IPS-15b (cell line): ENCODE measurements around the gene SERPING1.

Experiments used
- H3K27me3 ChIP-seq: one replicate; pipeline ENCODE4 v1.6.1; 2013; ENCODE audit warnings: low read length; ENCODE audit not compliant: control insufficient read depth, insufficient read depth
- H3K36me3 ChIP-seq: one replicate; pipeline ENCODE4 v1.6.1; 2013; ENCODE audit warnings: low read length; ENCODE audit not compliant: control insufficient read depth, insufficient read depth
- H3K4me1 ChIP-seq: one replicate; pipeline ENCODE4 v1.6.1; 2013; ENCODE audit warnings: mild to moderate bottlenecking, low read length; ENCODE audit not compliant: control insufficient read depth, insufficient read depth
- H3K4me3 ChIP-seq: one replicate; pipeline ENCODE4 v1.5.1; 2013; ENCODE audit warnings: low read depth, low read length
- H3K9ac ChIP-seq: one replicate; pipeline ENCODE4 v1.6.1; 2013; ENCODE audit warnings: low read depth, mild to moderate bottlenecking, low read length
- H3K9me3 ChIP-seq: one replicate; pipeline ENCODE4 v1.6.1; 2013; ENCODE audit warnings: mild to moderate bottlenecking, low read length; ENCODE audit not compliant: control insufficient read depth, insufficient read depth

SERPING1 gene

DNA sequence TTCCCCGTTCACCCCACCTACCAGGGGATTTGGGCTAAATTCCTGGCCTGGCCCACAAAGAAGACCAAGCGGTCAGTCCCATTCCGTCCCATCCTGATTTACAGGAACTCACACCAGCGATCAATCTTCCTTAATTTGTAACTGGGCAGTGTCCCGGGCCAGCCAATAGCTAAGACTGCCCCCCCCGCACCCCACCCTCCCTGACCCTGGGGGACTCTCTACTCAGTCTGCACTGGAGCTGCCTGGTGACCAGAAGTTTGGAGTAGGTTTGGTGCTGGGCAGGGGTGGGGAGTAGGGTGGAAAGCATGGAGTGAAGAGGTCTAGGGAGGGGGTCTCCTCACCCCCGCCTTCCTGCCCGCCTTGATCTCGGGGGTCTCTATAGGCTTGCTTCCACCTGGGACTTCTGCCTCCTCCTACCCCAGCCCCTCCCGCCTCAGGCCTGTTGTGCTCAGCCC is at the start of gene SERPING1:
Gene SERPING1 (plus strand): TSS at position 225 of the 455 bp plus-strand sequence. CDS start 586 bp downstream, outside the sequence.
- H3K9ac ChIP-seq, result peak within 1 kb of the TSS; percentile 61
- H3K9me3 ChIP-seq, result no peaks in the 10 kb centered on the region
- H3K4me1 ChIP-seq, result peaks cover 15% of the 10 kb centered on the region
- peaks cover 8% of the 10 kb centered on the region for H3K36me3 ChIP-seq
- peaks cover 2% of the 10 kb centered on the region for H3K27me3 ChIP-seq
- H3K4me3 ChIP-seq, result peak within 1 kb of the TSS; percentile 58

DNA sequence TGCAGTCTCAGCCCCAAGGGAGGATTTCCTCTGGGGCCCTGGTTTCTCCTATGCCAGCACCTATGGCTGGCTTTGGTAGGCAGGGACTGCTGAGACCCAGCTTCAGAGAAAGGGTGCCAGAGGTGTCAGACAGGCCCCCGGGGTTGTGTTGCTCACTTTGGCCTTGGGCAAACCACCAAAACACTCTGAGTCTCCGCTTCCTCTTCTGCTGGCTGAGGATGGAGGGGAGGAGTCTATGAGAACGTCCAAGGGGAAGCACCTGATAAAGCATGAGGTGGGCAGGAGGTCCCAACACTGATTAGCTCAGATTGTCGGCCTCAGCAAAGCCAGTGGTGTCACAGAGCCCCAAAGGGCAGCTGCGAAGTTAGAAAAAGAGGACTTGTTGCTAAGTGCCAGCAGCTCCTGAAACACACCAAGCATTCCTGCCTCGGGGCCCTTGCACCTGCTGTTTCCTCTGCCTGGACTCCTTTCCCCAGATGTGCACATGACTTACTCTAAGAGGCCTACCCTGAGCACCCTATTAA is 49.6 kb upstream of the SERPING1 start:
- Histone ChIP-seq H3K4me3 (no peak overlapping the region), H3K36me3 (peaks cover 19% of the 10 kb centered on the region), H3K4me1 (peaks cover 9% of the 10 kb centered on the region), H3K27me3 (no peaks in the 10 kb centered on the region), H3K9ac (no peak overlapping the region), H3K9me3 (no peaks in the 10 kb centered on the region)

DNA sequence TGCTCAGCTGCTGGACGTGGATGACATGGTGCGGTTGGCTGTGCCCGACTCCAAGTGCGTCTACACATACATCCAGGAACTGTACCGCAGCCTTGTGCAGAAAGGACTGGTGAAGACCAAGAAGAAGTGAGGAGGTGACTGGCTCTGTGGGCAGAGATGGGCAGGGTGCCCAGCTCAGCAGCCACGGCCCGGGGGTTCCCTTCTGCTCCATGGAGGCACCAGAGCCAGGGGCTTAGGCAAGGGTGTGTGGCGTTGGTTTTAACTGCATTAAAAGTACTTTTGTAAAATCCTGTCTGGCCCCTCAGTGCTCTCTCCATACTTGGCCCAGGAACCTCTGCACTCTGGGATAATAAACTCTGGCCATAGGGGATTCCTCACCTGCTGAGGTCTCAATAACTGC is 47.5 kb upstream of the SERPING1 start:
- no peaks in the 10 kb centered on the region for H3K4me1 ChIP-seq
- no peak overlapping the region for H3K4me3 ChIP-seq
- no peaks in the 10 kb centered on the region for H3K9me3 ChIP-seq
- H3K9ac ChIP-seq, result no peak overlapping the region
- H3K27me3 ChIP-seq, result no peaks in the 10 kb centered on the region
- peaks cover 29% of the 10 kb centered on the region for H3K36me3 ChIP-seq

DNA sequence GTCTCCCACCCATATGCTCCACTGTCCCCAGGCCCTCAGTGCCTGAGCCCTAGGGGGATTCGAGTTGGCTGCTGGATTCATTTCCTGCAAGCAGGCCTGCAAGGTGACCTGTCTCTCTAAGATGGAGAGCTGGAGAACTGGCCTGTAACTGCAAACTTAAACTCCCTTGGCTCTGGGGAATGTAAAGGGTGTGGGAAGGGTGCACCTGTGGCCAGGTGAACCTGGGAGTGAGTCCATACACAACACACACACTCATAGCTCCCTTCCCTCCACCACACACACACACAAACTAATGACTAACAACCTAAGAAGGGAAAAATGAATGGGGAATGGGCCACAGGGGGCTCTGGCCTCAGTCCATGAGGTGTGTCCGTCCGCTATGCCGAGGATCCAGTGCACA is 45.5 kb upstream of the SERPING1 start:
- H3K4me1 ChIP-seq, result no peaks in the 10 kb centered on the region
- H3K9ac ChIP-seq, result no peak overlapping the region
- H3K4me3 ChIP-seq, result no peak overlapping the region
- no peaks in the 10 kb centered on the region for H3K27me3 ChIP-seq
- no peaks in the 10 kb centered on the region for H3K9me3 ChIP-seq
- H3K36me3 ChIP-seq, result peaks cover 29% of the 10 kb centered on the region

- H3K9ac ChIP-seq, result no peak overlapping the region
- H3K27me3 ChIP-seq, result no peaks in the 10 kb centered on the region
- H3K4me1 ChIP-seq, result no peaks in the 10 kb centered on the region
- no peaks in the 10 kb centered on the region for H3K9me3 ChIP-seq
- H3K4me3 ChIP-seq, result no peak overlapping the region
- peaks cover 29% of the 10 kb centered on the region for H3K36me3 ChIP-seq
These were observed 45.0 kb upstream of the SERPING1 start for GRCh38 chr11:57552479-57552878.

- H3K9me3 ChIP-seq, result no peaks in the 10 kb centered on the region
- H3K9ac ChIP-seq, result no peak overlapping the region
- H3K4me1 ChIP-seq, result no peaks in the 10 kb centered on the region
- H3K4me3 ChIP-seq, result no peak overlapping the region
- no peaks in the 10 kb centered on the region for H3K27me3 ChIP-seq
- H3K36me3 ChIP-seq, result peaks cover 19% of the 10 kb centered on the region
These were observed 42.1 kb upstream of the SERPING1 start for GRCh38 chr11:57555393-57555792.

DNA sequence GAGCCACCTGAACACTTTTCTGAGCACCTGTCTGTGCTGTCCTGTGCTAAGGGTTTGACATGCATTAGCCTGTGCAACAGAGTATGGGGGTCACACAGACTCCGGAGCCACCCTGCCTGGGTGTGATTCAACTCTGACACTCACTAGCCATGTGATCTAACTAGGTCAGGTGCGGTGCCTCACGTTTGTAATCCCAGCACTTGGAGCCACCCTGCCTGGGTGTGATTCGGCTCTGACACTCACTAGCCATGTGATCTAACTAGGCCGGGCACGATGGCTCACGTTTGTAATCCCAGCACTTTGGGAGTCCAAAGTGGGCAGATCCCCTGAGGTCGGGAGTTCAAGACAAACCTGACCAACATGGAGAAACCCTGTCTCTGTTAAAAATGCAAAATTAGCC is 41.4 kb upstream of the SERPING1 start:
- Histone ChIP-seq H3K9me3 (no peaks in the 10 kb centered on the region), H3K36me3 (peaks cover 16% of the 10 kb centered on the region), H3K4me3 (no peak overlapping the region), H3K9ac (no peak overlapping the region), H3K27me3 (no peaks in the 10 kb centered on the region), H3K4me1 (no peaks in the 10 kb centered on the region)

DNA sequence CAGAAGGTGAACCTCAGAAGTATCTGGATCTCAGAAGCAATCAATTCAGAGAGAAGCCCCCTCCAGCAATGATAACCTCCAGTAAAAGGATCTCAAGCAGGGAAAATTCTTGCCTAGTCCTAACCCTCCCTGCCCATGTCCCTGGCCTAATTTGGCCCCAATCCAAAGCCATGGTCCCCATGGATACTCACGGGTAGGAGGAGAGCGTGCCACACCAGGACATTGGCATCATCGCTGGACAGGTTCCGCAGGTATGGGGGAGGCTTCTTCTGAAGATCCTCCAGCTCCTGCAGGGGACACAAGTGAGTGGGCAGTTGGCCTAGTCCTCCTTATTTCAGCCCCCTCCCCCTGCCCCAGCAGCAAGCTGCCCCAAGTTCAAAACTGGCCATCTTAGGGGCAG is 37.3 kb upstream of the SERPING1 start:
- Histone ChIP-seq H3K36me3 (no peaks in the 10 kb centered on the region), H3K27me3 (no peaks in the 10 kb centered on the region), H3K4me3 (no peak overlapping the region), H3K9me3 (no peaks in the 10 kb centered on the region), H3K4me1 (no peaks in the 10 kb centered on the region), H3K9ac (no peak overlapping the region)

GRCh38 chr11:57562596-57562995 is 34.9 kb upstream of the SERPING1 start:
- no peaks in the 10 kb centered on the region for H3K27me3 ChIP-seq
- H3K4me3 ChIP-seq, result no peak overlapping the region
- peaks cover 6% of the 10 kb centered on the region for H3K4me1 ChIP-seq
- no peak overlapping the region for H3K9ac ChIP-seq
- no peaks in the 10 kb centered on the region for H3K9me3 ChIP-seq
- H3K36me3 ChIP-seq, result no peaks in the 10 kb centered on the region

- Histone ChIP-seq H3K36me3 (no peaks in the 10 kb centered on the region), H3K4me3 (peak overlapping the region; percentile 85), H3K9ac (no peak overlapping the region)
These were observed 31.2 kb upstream of the SERPING1 start for GRCh38 chr11:57566005-57566904.

DNA sequence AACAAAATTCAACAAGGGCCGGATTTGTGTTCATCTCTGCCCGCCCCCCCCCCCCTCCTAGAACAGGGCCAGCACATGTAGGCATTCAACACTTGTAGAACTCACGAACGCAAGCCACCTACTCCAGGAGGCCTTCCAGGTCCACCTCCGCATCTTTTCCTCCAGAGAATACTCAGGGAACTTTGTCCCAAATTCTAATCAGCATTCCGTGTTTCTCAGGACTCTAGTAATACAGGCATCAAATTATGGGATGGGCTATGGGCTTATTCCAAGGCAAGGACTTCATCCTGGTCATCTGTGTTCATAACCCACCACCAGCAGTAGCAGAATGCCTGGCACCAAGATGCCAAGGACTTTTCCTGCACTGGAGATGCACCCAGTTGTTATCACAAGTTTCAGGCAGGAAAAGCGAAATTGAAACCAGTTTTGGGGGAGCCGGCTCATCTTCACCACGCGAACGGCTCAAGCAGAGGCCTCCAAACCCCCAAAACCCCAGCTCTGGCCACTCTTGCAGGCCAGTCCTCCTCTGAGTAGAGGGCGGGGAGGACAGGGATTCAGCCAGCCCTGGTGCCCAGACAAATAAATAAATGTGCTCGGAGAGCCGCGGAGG is 30.5 kb upstream of the SERPING1 start:
- Histone ChIP-seq H3K4me1 (peaks cover 13% of the 10 kb centered on the region), H3K27me3 (no peaks in the 10 kb centered on the region), H3K36me3 (no peaks in the 10 kb centered on the region), H3K4me3 (peak overlapping the region; percentile 85), H3K9me3 (no peaks in the 10 kb centered on the region), H3K9ac (peak overlapping the region; percentile 73)

More at GRCh38 chr11:57566005-57566904, 31.2 kb upstream of the SERPING1 start:
- H3K9me3 ChIP-seq, result no peaks in the 10 kb centered on the region
- H3K27me3 ChIP-seq, result no peaks in the 10 kb centered on the region
- H3K4me1 ChIP-seq, result peaks cover 13% of the 10 kb centered on the region
